Psoas muscle (tissue), 8 donors: ENCODE data around the gene PREB. TPM values are rescaled to one million over a fixed set of nuclear protein-coding genes. Genes with fewer than 3 reads are reported as not detected.

Experiments
- ATAC-seq, 4 donors: fragments of 200-7000 bp; cut with Tn5 transposase; one replicate each; pipeline ENCODE4 v1.9.1; 2020; ENCODE audit warnings: moderate library complexity in 3 of 4, mild to moderate bottlenecking in 2 of 4
- DNase-seq, 2 donors: peaks; one replicate each; pipeline ENCODE4 v3.0.0-alpha.2; 2020
- H3K27ac ChIP-seq: fragments of 200-600 bp; one replicate; pipeline ENCODE4 v1.8.0; 2022
- H3K27me3 ChIP-seq, 3 donors: fragments of 200-600 bp in 1 of 3; one replicate each; pipeline versions ENCODE4 v1.6.1 to v1.8.0; 2013 to 2022; ENCODE audit warnings: low read length in 2 of 3, mild to moderate bottlenecking in 2 of 3, moderate library complexity in 1 of 3; ENCODE audit not compliant: insufficient read depth in 3 of 3
- H3K36me3 ChIP-seq, 2 donors: fragments of 200-600 bp in 1 of 2; one replicate each; pipeline versions ENCODE4 v1.6.1 to v1.8.0; 2013 to 2022; ENCODE audit warnings: low read depth in 1 of 2, mild to moderate bottlenecking in 1 of 2, moderate library complexity in 1 of 2; ENCODE audit not compliant: insufficient read depth in 1 of 2
- H3K4me1 ChIP-seq: fragments of 200-600 bp; one replicate; pipeline ENCODE4 v1.8.0; 2022
- H3K4me3 ChIP-seq: fragments of 200-600 bp; one replicate; pipeline ENCODE4 v1.8.0; 2022; ENCODE audit warnings: mild to moderate bottlenecking
- H3K9me3 ChIP-seq: fragments of 200-600 bp; one replicate; pipeline ENCODE4 v1.8.0; 2022
- WGBS, 3 donors: extraction: QIAGEN DNeasy Blood & Tissue Kit; methylation state at CpG; one replicate each; pipeline versions ENCODE4 v1.1.6 to v1.1.7; 2013; 5-methylcytosine and 5-hydroxymethylcytosine counted together
- intact Hi-C, 2 donors: fragments of 100-400 bp; cut with DNase I; formaldehyde crosslinking; loops; one replicate each; pipeline versions ENCODE4 v1.11.0 to v1.14.2; 2022
- polyA plus RNA-seq, 3 donors: library from polyadenylated mRNA; stranded (reverse); fragments of 200-250 nt; gene quantifications; one replicate each; pipeline ENCODE4 v1.2.3, GENCODE V29; 2013
- total RNA-seq, 4 donors: library from RNA; stranded (reverse); fragmentation: NEBNext Ultra II Directional in 2 of 4; extraction: Animal tissue kit (Norgen Biotek cat#: 25700) in 2 of 4; gene quantifications; one replicate each; pipeline versions ENCODE4 v1.2.1 to v1.2.4, GENCODE V29; 2021 to 2023
- TF ChIP-seq, protein P1 (sequence below): fragments of 200-600 bp; IDR thresholded peaks from one replicate; pipeline ENCODE4 v1.8.0; 2022; ENCODE audit warnings: antibody characterized with exemption
- donor health status: healthy with polysubstance abuse.
- donor health status: DM: no; HTN: no; CAD: no; lungs with moderate emphysema.
- donor health status: Bipolar disorder and iron deficiency.
- donor health status: healthy.
- donor health status: DM: yes; HTN: yes; CAD: no.
- donor health status: DM: no; HTN: no; CAD: no.
- donor health status: DM: no; HTN: no; CAD: no.
- donor health status: DM: yes; HTN: yes; CAD: no.

Gene PREB
- total and polyA plus RNA-seq, 7 donors = 57.4 to 206 (median 125) TPM

DNA sequence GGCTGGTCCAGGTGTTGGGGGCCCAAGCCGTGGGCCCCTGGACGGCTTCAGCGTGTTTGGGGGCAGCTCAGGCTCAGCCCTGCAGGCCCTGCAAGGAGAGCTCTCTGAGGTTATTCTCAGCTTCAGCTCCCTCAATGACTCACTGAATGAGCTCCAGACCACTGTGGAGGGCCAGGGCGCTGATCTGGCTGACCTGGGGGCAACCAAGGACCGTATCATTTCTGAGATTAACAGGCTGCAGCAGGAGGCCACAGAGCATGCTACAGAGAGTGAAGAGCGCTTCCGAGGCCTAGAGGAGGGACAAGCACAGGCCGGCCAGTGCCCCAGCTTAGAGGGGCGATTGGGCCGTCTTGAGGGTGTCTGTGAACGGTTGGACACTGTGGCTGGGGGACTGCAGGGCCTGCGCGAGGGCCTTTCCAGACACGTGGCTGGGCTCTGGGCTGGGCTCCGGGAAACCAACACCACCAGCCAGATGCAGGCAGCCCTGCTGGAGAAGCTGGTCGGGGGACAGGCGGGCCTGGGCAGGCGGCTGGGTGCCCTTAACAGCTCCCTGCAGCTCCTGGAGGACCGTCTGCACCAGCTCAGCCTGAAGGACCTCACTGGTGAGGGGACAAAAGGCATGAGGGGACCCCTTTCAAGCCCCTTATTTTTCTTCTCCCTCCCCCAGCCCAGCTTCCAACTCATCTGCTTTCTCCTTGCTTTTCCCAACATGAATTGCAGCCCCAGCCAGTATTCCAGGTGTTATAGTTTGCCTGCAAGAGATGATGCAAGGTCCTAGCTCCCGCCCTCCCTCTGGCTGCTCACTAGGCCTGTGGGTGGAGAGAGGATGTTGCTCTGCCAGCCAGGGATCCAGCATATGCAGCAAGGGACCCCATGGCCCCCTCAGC, 50.8 kb downstream of the PREB start:
- H3K4me3 ChIP-seq = peak overlapping the region; percentile 64
- DNase-seq = peak in 1 of 2 donors; percentile 26
- no peaks in the 10 kb centered on the region for H3K36me3 ChIP-seq
- peak overlapping the region; percentile 85 for H3K27ac ChIP-seq
- intact Hi-C loops = loop anchor here in 1 of 2 donors (5.0 kb wide), 1 partner anchor 46 kb away; no protein-coding TSS in a partner anchor
- H3K4me1 ChIP-seq = peaks cover 24% of the 10 kb centered on the region
- no peaks in the 10 kb centered on the region for H3K9me3 ChIP-seq
- whole genome bisulfite sequencing, 3 donors = 54 to 70% (median 56%) methylated on average over 17 to 20 of the region's 20 CpGs
- no peak for ATAC-seq
- H3K27me3 ChIP-seq = no peaks in the 10 kb centered on the region
- TF ChIP-seq, protein P1, sequence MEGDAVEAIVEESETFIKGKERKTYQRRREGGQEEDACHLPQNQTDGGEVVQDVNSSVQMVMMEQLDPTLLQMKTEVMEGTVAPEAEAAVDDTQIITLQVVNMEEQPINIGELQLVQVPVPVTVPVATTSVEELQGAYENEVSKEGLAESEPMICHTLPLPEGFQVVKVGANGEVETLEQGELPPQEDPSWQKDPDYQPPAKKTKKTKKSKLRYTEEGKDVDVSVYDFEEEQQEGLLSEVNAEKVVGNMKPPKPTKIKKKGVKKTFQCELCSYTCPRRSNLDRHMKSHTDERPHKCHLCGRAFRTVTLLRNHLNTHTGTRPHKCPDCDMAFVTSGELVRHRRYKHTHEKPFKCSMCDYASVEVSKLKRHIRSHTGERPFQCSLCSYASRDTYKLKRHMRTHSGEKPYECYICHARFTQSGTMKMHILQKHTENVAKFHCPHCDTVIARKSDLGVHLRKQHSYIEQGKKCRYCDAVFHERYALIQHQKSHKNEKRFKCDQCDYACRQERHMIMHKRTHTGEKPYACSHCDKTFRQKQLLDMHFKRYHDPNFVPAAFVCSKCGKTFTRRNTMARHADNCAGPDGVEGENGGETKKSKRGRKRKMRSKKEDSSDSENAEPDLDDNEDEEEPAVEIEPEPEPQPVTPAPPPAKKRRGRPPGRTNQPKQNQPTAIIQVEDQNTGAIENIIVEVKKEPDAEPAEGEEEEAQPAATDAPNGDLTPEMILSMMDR = no peak

DNA sequence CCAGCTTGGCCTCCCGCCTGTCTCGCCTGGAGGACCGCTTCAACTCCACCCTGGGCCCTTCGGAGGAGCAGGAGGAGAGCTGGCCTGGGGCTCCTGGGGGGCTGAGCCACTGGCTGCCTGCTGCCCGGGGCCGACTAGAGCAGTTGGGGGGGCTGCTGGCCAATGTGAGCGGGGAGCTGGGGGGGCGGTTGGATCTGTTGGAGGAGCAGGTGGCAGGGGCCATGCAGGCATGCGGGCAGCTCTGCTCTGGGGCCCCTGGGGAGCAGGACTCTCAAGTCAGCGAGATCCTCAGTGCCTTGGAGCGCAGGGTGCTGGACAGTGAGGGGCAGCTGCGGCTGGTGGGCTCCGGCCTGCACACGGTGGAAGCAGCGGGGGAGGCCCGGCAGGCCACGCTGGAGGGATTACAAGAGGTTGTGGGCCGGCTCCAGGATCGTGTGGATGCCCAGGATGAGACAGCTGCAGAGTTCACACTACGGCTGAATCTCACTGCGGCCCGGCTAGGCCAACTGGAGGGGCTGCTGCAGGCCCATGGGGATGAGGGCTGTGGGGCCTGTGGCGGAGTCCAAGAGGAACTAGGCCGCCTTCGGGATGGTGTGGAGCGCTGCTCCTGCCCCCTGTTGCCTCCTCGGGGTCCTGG, 51.5 kb downstream of the PREB start:
- H3K9me3 ChIP-seq = no peaks in the 10 kb centered on the region
- intact Hi-C loops = loop anchor here (1.0 to 5.0 kb wide), 2 partner anchors 33 to 46 kb away; no protein-coding TSS in a partner anchor
- ATAC-seq (no peak), DNase-seq (peak in 1 of 2 donors; percentile 30)
- no peaks in the 10 kb centered on the region for H3K36me3 ChIP-seq
- 29 to 41% (median 37%) methylated on average over 22 to 27 of the region's 27 CpGs for WGBS, 3 donors
- peak overlapping the region; percentile 85 for H3K27ac ChIP-seq
- TF ChIP-seq, protein P1 = no peak
- H3K27me3 ChIP-seq = no peaks in the 10 kb centered on the region
- peak overlapping the region; percentile 64 for H3K4me3 ChIP-seq
- H3K4me1 ChIP-seq = peaks cover 24% of the 10 kb centered on the region

DNA sequence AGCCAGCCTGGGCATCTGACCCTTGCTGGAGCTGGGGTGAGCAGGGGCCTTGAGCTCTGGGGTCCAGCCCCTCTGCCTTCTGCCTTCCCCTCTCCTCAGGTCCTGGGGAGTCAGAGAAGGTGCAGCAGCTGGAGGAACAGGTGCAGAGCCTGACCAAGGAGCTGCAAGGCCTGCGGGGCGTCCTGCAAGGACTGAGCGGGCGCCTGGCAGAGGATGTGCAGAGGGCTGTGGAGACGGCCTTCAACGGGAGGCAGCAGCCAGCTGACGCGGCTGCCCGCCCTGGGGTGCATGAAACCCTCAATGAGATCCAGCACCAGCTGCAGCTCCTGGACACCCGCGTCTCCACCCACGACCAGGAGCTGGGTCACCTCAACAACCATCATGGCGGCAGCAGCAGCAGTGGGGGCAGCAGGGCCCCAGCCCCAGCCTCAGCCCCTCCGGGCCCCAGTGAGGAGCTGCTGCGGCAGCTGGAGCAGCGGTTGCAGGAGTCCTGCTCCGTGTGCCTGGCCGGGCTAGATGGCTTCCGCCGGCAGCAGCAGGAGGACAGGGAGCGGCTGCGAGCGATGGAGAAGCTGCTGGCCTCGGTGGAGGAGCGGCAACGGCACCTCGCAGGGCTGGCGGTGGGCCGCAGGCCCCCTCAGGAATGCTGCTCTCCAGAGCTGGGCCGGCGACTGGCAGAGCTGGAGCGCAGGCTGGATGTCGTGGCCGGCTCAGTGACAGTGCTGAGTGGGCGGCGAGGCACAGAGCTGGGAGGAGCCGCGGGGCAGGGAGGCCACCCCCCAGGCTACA, 52.3 kb downstream of the PREB start:
- H3K27ac ChIP-seq = peak overlapping the region; percentile 85
- WGBS, 3 donors = 41 to 54% (median 43%) methylated on average over 37 to 38 of the region's 38 CpGs
- H3K4me3 ChIP-seq = peak overlapping the region; percentile 64
- peaks cover 21% of the 10 kb centered on the region for H3K4me1 ChIP-seq
- H3K9me3 ChIP-seq = no peaks in the 10 kb centered on the region
- H3K27me3 ChIP-seq = no peaks in the 10 kb centered on the region
- TF ChIP-seq, protein P1 = no peak
- intact Hi-C loops = loop anchor here (1.0 to 5.0 kb wide), 2 partner anchors 32 to 45 kb away; no protein-coding TSS in a partner anchor
- peak; percentile 16 to 62 for DNase-seq
- ATAC-seq = peak in 1 of 4 donors; percentile 14
- H3K36me3 ChIP-seq = no peaks in the 10 kb centered on the region

Other genes with a start within 250 kb of the PREB start
- 100 to 1,000 TPM; 101 to 148 (median 122) TPM for gene MAPRE3, start 164.0 kb downstream of the PREB start, total RNA-seq
- gene MAPRE3, start 164.0 kb downstream of the PREB start, polyA plus RNA-seq = 100 to 1,000 TPM in 1 of 3 donors, 10 to 100 TPM in 2; 22.1 to 149 (median 76.3) TPM
- 10 to 100 TPM; 32.3 to 50.4 (median 41.5) TPM for gene TMEM214, start 101.7 kb downstream of the PREB start, total RNA-seq
- 10 to 100 TPM; 29.4 to 43.2 (median 35.8) TPM for gene TMEM214, start 101.7 kb downstream of the PREB start, polyA plus RNA-seq
- 1 to 10 TPM; 5.5 to 8.6 (median 7.6) TPM for gene AGBL5, start 83.0 kb downstream of the PREB start, total RNA-seq
- 1 to 10 TPM; 3.6 to 5.3 (median 5.0) TPM for gene AGBL5, start 83.0 kb downstream of the PREB start, polyA plus RNA-seq
- gene OST4, start 63.0 kb downstream of the PREB start, total RNA-seq = 100 to 1,000 TPM; 186 to 304 (median 236) TPM
- 100 to 1,000 TPM; 259 to 396 (median 306) TPM for gene OST4, start 63.0 kb downstream of the PREB start, polyA plus RNA-seq
- 10 to 100 TPM in 1 of 4 donors, 1 to 10 TPM in 3; 6.1 to 14.3 (median 7.9) TPM for gene EMILIN1, start 56.0 kb downstream of the PREB start, total RNA-seq
- 1 to 10 TPM; 4.9 to 7.3 (median 4.9) TPM for gene EMILIN1, start 56.0 kb downstream of the PREB start, polyA plus RNA-seq
- 1 to 10 TPM; 1.5 to 4.5 (median 2.4) TPM for gene KHK, start 47.9 kb downstream of the PREB start, total RNA-seq
- 1 to 10 TPM; 1.8 to 5.8 (median 2.9) TPM for gene KHK, start 47.9 kb downstream of the PREB start, polyA plus RNA-seq
- 10 to 100 TPM in 1 of 4 donors, 1 to 10 TPM in 3; 4.1 to 15.8 (median 6.1) TPM for gene CGREF1, start 15.5 kb downstream of the PREB start, total RNA-seq
- 1 to 10 TPM; 2.8 to 7.9 (median 6.6) TPM for gene CGREF1, start 15.5 kb downstream of the PREB start, polyA plus RNA-seq
- gene ABHD1, start 10.8 kb downstream of the PREB start, total RNA-seq = 1 to 10 TPM; 1.4 to 4.5 (median 3.7) TPM
- gene ABHD1, start 10.8 kb downstream of the PREB start, polyA plus RNA-seq = 1 to 10 TPM; 1.9 to 4.1 (median 3.9) TPM
- not detected for gene PRR30, start 4.8 kb upstream of the PREB start, total RNA-seq
- gene PRR30, start 4.8 kb upstream of the PREB start, polyA plus RNA-seq = not detected
- under 1 TPM in 2 of 4 donors, not detected in 2; 0.20 to 0.63 TPM for gene TCF23, start 14.4 kb upstream of the PREB start, total RNA-seq
- gene TCF23, start 14.4 kb upstream of the PREB start, polyA plus RNA-seq = under 1 TPM in 2 of 3 donors, not detected in 1; 0.05 to 0.06 TPM
- 100 to 1,000 TPM in 2 of 4 donors, 10 to 100 TPM in 2; 87.1 to 113 (median 98.2) TPM for gene ATRAID, start 77.4 kb upstream of the PREB start, total RNA-seq
- gene ATRAID, start 77.4 kb upstream of the PREB start, polyA plus RNA-seq = 100 to 1,000 TPM in 2 of 3 donors, 10 to 100 TPM in 1; 89.3 to 188 (median 136) TPM
- 10 to 100 TPM; 16.8 to 64.2 (median 21.1) TPM for gene SLC5A6, start 77.6 kb upstream of the PREB start, total RNA-seq
- gene SLC5A6, start 77.6 kb upstream of the PREB start, polyA plus RNA-seq = 10 to 100 TPM; 21.1 to 47.0 (median 24.9) TPM
- 1 to 10 TPM; 7.8 to 8.6 (median 8.2) TPM for gene CAD, start 82.7 kb upstream of the PREB start, total RNA-seq
- gene CAD, start 82.7 kb upstream of the PREB start, polyA plus RNA-seq = 10 to 100 TPM in 1 of 3 donors, 1 to 10 TPM in 2; 5.9 to 13.6 (median 7.3) TPM
- under 1 TPM in 3 of 4 donors, not detected in 1; 0.10 to 0.92 (median 0.34) TPM for gene SLC30A3, start 128.4 kb upstream of the PREB start, total RNA-seq
- under 1 TPM; 0.03 to 0.16 (median 0.09) TPM for gene SLC30A3, start 128.4 kb upstream of the PREB start, polyA plus RNA-seq
- gene DNAJC5G, start 140.8 kb upstream of the PREB start, total RNA-seq = not detected
- not detected for gene DNAJC5G, start 140.8 kb upstream of the PREB start, polyA plus RNA-seq
- gene TRIM54, start 147.8 kb upstream of the PREB start, total RNA-seq = 100 to 1,000 TPM; 387 to 784 (median 462) TPM
- gene TRIM54, start 147.8 kb upstream of the PREB start, polyA plus RNA-seq = 100 to 1,000 TPM; 136 to 315 (median 282) TPM
- under 1 TPM in 1 of 4 donors, not detected in 3; 0.46 TPM for gene UCN, start 173.8 kb upstream of the PREB start, total RNA-seq
- 1 to 10 TPM in 1 of 3 donors, under 1 TPM in 2; 0.26 to 3.6 (median 0.44) TPM for gene UCN, start 173.8 kb upstream of the PREB start, polyA plus RNA-seq
- gene MPV17, start 188.5 kb upstream of the PREB start, total RNA-seq = 10 to 100 TPM; 11.9 to 20.9 (median 14.9) TPM
- 10 to 100 TPM; 13.1 to 29.0 (median 14.5) TPM for gene MPV17, start 188.5 kb upstream of the PREB start, polyA plus RNA-seq
- gene GTF3C2, start 222.1 kb upstream of the PREB start, total RNA-seq = 10 to 100 TPM; 17.5 to 44.9 (median 31.1) TPM
- 10 to 100 TPM; 21.6 to 49.4 (median 24.2) TPM for gene GTF3C2, start 222.1 kb upstream of the PREB start, polyA plus RNA-seq
- gene EIF2B4, start 235.7 kb upstream of the PREB start, total RNA-seq = 10 to 100 TPM; 36.6 to 61.0 (median 56.3) TPM
- gene EIF2B4, start 235.7 kb upstream of the PREB start, polyA plus RNA-seq = 10 to 100 TPM; 56.1 to 72.9 (median 71.1) TPM
- 10 to 100 TPM; 53.9 to 73.9 (median 57.3) TPM for gene SNX17, start 236.0 kb upstream of the PREB start, total RNA-seq
- gene SNX17, start 236.0 kb upstream of the PREB start, polyA plus RNA-seq = 10 to 100 TPM; 50.1 to 96.4 (median 94.0) TPM
- gene ZNF513, start 246.1 kb upstream of the PREB start, total RNA-seq = 10 to 100 TPM in 2 of 4 donors, 1 to 10 TPM in 2; 5.8 to 14.6 (median 8.7) TPM
- 10 to 100 TPM; 10.2 to 11.5 (median 10.7) TPM for gene ZNF513, start 246.1 kb upstream of the PREB start, polyA plus RNA-seq